ENCODE results near the gene MMRN1.

DNA sequence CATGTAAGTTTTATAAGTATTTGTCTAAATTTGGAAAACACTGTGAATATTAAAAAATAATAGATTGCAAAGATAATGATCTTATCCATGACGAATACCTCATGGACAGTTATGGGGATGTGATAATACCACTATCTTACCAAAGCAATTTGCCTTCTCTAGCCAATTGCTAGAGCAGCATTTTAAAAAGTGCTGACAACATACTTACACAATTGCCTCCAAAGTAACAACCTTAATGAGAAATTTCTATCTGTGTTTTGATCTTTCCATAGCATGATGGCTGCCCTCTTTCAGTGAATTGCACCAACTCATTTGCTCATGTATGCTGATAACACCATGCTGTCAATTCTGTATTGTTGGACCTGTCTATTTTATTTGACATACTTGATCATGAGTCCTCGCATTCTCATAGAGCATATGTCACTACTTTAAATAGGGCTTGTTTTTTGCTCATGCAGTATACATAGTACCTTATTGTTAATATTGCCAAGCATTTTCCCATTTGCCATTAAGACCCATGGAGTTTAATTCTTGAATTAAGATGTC lies 87.2 kb downstream of the MMRN1 start:
- TF ChIP-seq, protein P1, sequence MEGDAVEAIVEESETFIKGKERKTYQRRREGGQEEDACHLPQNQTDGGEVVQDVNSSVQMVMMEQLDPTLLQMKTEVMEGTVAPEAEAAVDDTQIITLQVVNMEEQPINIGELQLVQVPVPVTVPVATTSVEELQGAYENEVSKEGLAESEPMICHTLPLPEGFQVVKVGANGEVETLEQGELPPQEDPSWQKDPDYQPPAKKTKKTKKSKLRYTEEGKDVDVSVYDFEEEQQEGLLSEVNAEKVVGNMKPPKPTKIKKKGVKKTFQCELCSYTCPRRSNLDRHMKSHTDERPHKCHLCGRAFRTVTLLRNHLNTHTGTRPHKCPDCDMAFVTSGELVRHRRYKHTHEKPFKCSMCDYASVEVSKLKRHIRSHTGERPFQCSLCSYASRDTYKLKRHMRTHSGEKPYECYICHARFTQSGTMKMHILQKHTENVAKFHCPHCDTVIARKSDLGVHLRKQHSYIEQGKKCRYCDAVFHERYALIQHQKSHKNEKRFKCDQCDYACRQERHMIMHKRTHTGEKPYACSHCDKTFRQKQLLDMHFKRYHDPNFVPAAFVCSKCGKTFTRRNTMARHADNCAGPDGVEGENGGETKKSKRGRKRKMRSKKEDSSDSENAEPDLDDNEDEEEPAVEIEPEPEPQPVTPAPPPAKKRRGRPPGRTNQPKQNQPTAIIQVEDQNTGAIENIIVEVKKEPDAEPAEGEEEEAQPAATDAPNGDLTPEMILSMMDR (IDR thresholded peaks at IDR 0.05), result no peak
- TF ChIP-seq POLR2A (IDR thresholded peaks at IDR 0.05), result no peak

Measured in uterus (tissue), 2 donors.